Hepatocyte (in vitro differentiated cells): ENCODE results near the gene DHFR.

Experiments
- CTCF ChIP-seq: fragments of 200-600 bp; sonication (generic); IDR thresholded peaks from 2 replicates; pipeline ENCODE4 v1.5.1; 2016; ENCODE audit warnings: antibody characterized with exemption, mild to moderate bottlenecking; ENCODE audit not compliant: poor library complexity
- EZH2 ChIP-seq: fragments of 200-600 bp; sonication (generic); IDR thresholded peaks from 2 replicates; pipeline ENCODE4 v1.6.1; 2016; ENCODE audit warnings: antibody characterized with exemption, mild to moderate bottlenecking, borderline replicate concordance

- TF ChIP-seq CTCF (no peak), EZH2 (no peak)
Measured at GRCh38 chr5:80668016-80668969, 13.5 kb upstream of the DHFR start.
